Right lobe of liver (tissue), 4 donors: Measurements from ENCODE around the gene AFP.

Source experiments
- CTCF ChIP-seq, 4 donors: fragments of 200-600 bp in 3 of 4; fragments of 450-650 bp in 1 of 4; IDR thresholded peaks; one replicate each; pipeline versions ENCODE4 v1.5.1 to v1.8.0; 2016 to 2022; ENCODE audit warnings: antibody characterized with exemption in 4 of 4, mild to moderate bottlenecking in 2 of 4
- POLR2A ChIP-seq: fragments of 450-650 bp; IDR thresholded peaks from one replicate; pipeline ENCODE4 v1.6.1; 2017; ENCODE audit warnings: antibody characterized with exemption, mild to moderate bottlenecking
- donor health status: DM: no; HTN: no; CAD: no.
- donor health status: DM: no; HTN: no; CAD: no.
- donor health status: DM: no; HTN: yes; CAD: no.

- no peak for TF ChIP-seq CTCF (IDR thresholded peaks at IDR 0.05)
- TF ChIP-seq POLR2A, result no peak
Measured at GRCh38 chr4:73456177-73457022, 20.4 kb downstream of the AFP start.
